BE2C (cell line): ENCODE data around the gene DLX5.

Experiments used
- DNase-seq: peaks from one replicate; pipeline ENCODE4 v3.0.0-alpha.2; 2020
- H3K27me3 ChIP-seq: fragments of 250-450 bp; sonication (Bioruptor Pico); 2 replicates; pipeline ENCODE4 v1.5.1; 2020; ENCODE audit warnings: mild to moderate bottlenecking
- H3K36me3 ChIP-seq: fragments of 250-450 bp; sonication (Bioruptor Pico); 2 replicates; pipeline ENCODE4 v1.5.1; 2020; ENCODE audit warnings: mild to moderate bottlenecking
- H3K4me1 ChIP-seq: fragments of 250-450 bp; sonication (Bioruptor Pico); 2 replicates; pipeline ENCODE4 v1.5.1; 2020
- H3K4me3 ChIP-seq: 2 replicates; pipeline ENCODE4 v1.5.1; 2011; ENCODE audit warnings: low read depth, low read length
- H3K9me3 ChIP-seq: fragments of 250-450 bp; sonication (Bioruptor Pico); 2 replicates; pipeline ENCODE4 v1.5.1; 2020
- TF ChIP-seq, protein P1 (sequence below): IDR thresholded peaks from 2 replicates; pipeline ENCODE4 v1.5.1; 2012; ENCODE audit warnings: mild to moderate bottlenecking, low read depth, low read length

Gene DLX5

DNA sequence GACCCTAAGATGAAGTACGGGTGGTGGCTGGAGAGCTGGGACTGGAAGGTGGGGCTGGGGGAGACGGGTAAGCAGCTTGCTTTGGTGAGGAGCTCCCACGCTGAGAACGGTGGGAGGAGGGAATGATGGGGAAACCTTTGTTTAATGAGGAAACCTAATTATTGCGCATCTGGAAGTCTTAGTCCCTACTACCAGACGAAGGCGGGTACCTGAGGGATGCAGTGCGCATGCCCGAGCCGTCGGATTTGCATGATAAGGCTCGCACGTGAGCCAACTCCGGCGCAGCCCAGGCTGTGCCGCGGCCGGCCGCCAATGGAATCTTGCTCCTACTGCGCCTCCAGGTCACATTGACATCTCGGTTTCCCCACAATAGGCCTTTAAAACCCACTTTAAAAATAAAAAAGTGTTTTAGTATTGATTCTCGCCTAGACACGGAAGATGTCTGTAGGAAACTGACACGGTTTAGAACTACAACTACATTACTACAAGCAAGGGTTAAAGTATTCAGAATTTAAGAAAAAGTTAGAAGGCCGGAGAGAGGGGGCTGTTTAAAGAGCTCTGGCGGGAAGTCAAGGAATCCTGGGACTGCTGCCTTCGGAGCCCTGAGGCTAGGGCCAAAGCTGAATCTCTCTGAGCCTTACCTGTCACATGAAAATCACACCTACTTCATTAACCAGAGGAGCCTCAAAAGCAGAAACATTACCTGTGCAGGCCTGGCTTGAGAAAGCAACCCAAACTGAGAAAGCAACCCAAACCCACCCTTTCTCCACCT, 31.4 kb downstream of the DLX5 start:
- Histone ChIP-seq H3K36me3 (no peaks in the 10 kb centered on the region), H3K4me1 (no peaks in the 10 kb centered on the region), H3K4me3 (no peak overlapping the region), H3K9me3 (no peaks in the 10 kb centered on the region), H3K27me3 (no peaks in the 10 kb centered on the region)
- no peak for DNase-seq
- TF ChIP-seq, protein P1, sequence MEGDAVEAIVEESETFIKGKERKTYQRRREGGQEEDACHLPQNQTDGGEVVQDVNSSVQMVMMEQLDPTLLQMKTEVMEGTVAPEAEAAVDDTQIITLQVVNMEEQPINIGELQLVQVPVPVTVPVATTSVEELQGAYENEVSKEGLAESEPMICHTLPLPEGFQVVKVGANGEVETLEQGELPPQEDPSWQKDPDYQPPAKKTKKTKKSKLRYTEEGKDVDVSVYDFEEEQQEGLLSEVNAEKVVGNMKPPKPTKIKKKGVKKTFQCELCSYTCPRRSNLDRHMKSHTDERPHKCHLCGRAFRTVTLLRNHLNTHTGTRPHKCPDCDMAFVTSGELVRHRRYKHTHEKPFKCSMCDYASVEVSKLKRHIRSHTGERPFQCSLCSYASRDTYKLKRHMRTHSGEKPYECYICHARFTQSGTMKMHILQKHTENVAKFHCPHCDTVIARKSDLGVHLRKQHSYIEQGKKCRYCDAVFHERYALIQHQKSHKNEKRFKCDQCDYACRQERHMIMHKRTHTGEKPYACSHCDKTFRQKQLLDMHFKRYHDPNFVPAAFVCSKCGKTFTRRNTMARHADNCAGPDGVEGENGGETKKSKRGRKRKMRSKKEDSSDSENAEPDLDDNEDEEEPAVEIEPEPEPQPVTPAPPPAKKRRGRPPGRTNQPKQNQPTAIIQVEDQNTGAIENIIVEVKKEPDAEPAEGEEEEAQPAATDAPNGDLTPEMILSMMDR: no peak

DNA sequence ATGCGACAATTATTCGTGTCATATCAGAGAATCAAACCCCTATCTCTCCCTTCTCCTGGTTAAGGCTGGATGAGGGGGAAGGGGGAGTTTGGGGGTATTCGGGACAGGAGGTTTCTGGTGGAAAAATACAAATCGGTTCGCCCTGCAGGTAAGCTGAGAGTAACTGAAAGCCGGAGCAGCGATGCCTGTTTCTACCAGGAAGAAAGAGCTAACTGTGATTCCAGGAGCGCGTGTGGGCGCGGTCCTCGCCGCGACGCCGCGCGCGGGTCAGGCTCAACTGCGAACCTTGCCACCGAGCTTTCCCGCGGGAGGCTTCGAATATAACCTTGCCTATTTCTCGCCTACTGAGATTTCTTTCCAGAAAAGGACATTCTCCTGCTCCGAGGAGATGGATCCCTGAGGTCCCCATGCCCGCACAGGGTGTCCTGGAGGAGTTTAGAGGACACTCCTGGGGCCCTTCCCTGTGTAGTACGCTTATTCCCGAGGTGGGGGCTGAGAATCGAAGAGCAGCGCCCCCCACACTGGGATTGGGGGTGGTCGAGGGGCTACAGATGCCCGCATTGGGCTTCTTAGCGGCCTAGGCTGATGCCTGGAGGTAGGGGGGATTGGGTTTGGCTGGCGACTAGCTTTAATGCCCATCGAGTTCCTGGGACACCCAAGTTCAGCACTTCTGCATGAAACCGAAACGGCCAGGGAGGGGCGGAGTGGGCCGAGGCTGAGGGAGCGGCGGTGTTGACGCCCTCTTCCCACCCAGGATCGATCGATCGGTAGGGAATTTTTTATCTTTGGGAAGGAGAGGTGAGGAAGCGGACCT, 32.2 kb downstream of the DLX5 start:
- Histone ChIP-seq H3K36me3 (no peaks in the 10 kb centered on the region), H3K4me3 (no peak overlapping the region), H3K9me3 (no peaks in the 10 kb centered on the region), H3K27me3 (no peaks in the 10 kb centered on the region), H3K4me1 (no peaks in the 10 kb centered on the region)
- TF ChIP-seq, protein P1: no peak
- DNase-seq: no peak

DNA sequence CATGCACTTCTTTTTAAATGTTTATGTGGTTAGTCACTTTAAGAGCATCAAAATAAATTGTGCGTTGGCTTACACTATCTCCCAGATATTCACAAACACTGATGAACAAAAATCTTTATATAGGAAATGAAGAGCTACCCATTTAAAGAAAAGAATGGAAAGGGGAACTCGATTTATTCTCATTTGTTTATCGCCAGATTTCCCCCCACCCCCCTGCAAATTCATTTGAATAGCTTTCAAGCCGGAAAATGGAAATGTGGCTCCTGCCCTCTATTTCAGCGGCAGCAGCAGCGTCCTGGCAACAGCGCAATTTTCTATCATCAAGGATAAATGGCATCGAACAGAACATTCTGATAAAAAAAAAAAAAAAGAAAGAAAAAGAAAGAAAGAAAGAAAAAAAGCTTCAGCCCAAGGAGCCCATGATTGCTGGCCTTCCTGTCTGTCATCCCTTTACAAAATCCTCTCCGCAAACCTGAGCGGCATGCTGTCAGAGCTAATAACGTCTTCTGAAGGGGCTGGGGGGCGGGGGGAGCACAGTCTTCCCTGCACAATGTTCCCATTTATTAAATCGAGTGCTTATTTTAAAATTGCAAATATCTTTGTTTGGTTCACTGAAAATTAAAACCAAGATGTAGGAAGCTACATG, 33.0 kb downstream of the DLX5 start:
- Histone ChIP-seq H3K27me3 (no peaks in the 10 kb centered on the region), H3K4me1 (no peaks in the 10 kb centered on the region), H3K4me3 (no peak overlapping the region), H3K9me3 (no peaks in the 10 kb centered on the region), H3K36me3 (no peaks in the 10 kb centered on the region)
- TF ChIP-seq, protein P1: no peak
- no peak for DNase-seq

DNA sequence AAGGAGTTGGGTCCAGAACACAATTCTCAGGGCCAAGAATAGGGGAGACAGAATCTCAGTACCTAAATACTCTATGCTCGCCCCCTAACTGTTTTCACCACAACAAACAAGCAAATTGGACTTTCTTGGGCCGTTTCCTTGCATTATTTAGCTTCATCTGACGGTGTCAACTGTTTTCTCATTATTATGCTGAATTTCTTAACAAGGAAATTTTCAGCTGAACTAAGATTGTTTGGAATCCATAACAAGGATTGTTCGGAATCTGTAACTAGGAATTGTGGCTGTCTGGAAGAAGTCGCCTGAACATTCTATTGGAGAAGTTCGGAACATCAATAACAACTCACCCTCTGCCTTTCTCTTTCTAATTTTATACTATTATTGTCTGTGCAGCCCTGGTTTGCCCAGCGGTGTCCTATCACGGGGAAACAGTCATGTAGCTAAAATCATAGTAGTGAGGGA, 34.7 kb downstream of the DLX5 start:
- Histone ChIP-seq H3K4me3 (no peak overlapping the region), H3K4me1 (no peaks in the 10 kb centered on the region), H3K36me3 (no peaks in the 10 kb centered on the region), H3K9me3 (no peaks in the 10 kb centered on the region), H3K27me3 (no peaks in the 10 kb centered on the region)
- TF ChIP-seq, protein P1: no peak
- DNase-seq: no peak

DNA sequence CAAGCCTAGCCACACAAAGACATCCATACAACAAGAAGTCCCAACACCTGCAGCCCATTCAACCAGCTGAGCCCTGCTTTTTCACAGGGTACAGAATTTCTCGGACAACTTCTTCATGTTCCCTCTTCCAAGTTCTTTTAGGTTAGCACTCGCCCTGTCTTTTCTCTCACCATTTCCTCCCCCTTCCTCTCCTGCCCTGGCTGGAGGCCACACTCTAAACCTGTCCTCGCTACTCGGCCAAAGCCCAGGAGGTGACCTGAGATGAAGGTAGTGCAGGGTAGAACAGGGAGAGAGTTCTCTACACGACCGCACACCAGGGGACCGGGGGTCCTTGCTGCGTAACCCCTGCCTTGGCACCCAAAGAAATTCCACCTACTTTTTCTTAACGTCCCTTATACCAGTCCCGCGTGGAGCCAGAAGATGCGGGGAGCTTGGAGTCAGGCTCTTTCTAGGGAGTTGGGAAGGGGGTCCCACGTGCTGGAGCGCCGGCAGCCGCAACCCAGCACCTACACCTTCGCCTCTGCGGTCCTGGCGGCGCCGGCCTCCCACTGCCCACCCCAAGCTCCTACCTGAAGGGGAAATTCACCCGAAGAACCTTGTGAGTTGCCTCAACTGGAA, 35.3 kb downstream of the DLX5 start:
- H3K4me3 ChIP-seq: no peak overlapping the region

More for the DNA sequence above, 35.3 kb downstream of the DLX5 start:
- Histone ChIP-seq H3K9me3 (no peaks in the 10 kb centered on the region), H3K27me3 (no peaks in the 10 kb centered on the region), H3K36me3 (no peaks in the 10 kb centered on the region), H3K4me1 (no peaks in the 10 kb centered on the region)
- TF ChIP-seq, protein P1: no peak
- no peak for DNase-seq
